Neural progenitor cell (in vitro differentiated cells): Measurements from ENCODE around the gene RGS8.

ENCODE experiments used
- CTCF ChIP-seq: fragments of 200-600 bp; sonication (generic); IDR thresholded peaks from 2 replicates; pipeline ENCODE4 v1.5.1; 2017; ENCODE audit warnings: antibody characterized with exemption, mild to moderate bottlenecking
- EZH2phosphoT487 ChIP-seq: fragments of 200-600 bp; sonication (generic); IDR thresholded peaks from 2 replicates; pipeline ENCODE4 v1.6.1; 2017; ENCODE audit warnings: antibody characterized with exemption

- TF ChIP-seq CTCF (no peak), EZH2phosphoT487 (no peak)
Observed at GRCh38 chr1:182723200-182723599, 38.8 kb upstream of the RGS8 start.
